Pulmonary artery endothelial cell (primary cell): ENCODE results near the gene FAM228B. TPM values are rescaled to one million over a fixed set of nuclear protein-coding genes. Genes with fewer than 3 reads are reported as not detected.
"Not testable (repeated sequence)": the region's sequence is repeated elsewhere in the genome, so short reads cannot be mapped to it uniquely, and the experiment has no call there.

ENCODE experiments used
- DNase-seq: peaks from one replicate; pipeline ENCODE4 v3.0.0-alpha.2; 2011; ENCODE audit warnings: low read depth, low spot score
- total RNA-seq: library from RNA; depleted of rRNA; stranded (reverse); fragments of >200 nt; gene quantifications from 2 replicates; pipeline ENCODE4 v1.2.3, GENCODE V29; 2014

FAM228B gene
- total RNA-seq, 1 donor from 2014 or later: 5.8 TPM

- DNase-seq: no peak
Measured at GRCh38 chr2:24102677-24103076, 20.6 kb upstream of the FAM228B start.

DNA sequence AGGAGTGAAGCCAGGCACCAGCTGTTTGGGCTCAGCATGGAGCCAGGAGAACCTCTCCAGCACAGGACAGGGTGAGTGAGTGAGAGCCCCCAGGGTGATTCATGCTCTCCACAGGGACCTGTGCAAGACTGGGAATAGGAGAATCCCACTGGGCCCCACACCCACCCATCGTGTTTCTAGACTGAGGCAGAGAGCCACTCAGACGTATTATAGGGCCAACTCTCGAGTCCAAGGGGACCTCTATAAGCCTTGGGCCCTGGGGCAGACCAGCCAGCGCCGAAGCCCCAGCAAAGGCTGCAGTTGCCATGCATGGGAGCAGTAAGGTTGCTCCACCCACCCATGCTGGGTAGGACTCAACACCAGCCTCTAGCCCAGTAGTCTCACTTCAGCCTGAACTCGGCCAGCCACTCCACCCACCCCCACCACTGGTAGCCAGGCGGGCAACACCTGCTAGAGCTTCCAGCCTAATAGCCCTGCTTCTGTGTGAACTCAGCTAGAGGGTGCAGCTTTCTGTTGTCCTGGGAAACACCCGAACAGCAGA lies 19.1 kb upstream of the FAM228B start:
- DNase-seq: no peak

DNA sequence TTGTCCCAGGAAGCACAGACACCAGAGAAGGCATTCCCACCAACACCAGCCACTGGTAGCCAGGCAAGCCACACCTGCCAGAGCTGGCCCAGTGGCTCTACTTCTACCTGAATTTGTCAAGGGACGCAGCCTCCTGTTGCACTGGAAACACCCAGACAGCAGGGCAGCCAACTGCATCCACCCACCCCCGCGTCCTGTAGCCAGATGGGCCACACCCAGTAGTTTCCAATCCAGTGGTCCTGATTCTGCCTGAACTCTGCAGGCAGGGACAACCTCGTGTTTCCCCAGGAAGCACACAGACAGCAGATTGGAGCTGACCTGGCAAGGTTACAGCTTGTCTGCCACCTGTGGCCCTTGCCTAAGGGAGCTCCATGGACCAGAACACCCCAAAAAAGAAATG lies 18.4 kb upstream of the FAM228B start:
- no peak for DNase-seq

GRCh38 chr2:24105816-24106215 lies 17.5 kb upstream of the FAM228B start:
- no peak for DNase-seq

DNA sequence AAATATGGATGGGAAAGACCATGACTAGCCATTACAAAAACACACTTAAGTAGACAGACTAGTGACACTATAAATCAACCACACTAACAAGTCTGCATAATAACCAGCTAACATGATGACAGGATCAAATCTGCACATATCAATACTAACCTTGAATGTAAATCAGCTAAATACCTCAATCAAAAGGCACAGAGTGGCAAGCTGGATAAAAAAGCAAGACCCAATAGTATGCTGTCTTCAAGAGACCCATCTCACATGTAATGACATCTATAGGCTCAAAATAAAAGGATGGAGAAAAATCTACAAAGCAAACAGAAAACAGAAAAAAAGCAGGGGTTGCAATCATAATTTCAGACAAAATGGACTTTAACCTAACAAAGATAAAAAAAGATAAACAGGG lies 16.5 kb upstream of the FAM228B start:
- no peak for DNase-seq

GRCh38 chr2:24107336-24107735 lies 15.9 kb upstream of the FAM228B start:
- no peak for DNase-seq

GRCh38 chr2:24109431-24109830 lies 13.8 kb upstream of the FAM228B start:
- not testable (repeated sequence) for DNase-seq

GRCh38 chr2:24110660-24111303 lies 12.5 kb upstream of the FAM228B start:
- DNase-seq: no peak

- no peak for DNase-seq
Measured at GRCh38 chr2:24111407-24111901, 11.8 kb upstream of the FAM228B start.

DNA sequence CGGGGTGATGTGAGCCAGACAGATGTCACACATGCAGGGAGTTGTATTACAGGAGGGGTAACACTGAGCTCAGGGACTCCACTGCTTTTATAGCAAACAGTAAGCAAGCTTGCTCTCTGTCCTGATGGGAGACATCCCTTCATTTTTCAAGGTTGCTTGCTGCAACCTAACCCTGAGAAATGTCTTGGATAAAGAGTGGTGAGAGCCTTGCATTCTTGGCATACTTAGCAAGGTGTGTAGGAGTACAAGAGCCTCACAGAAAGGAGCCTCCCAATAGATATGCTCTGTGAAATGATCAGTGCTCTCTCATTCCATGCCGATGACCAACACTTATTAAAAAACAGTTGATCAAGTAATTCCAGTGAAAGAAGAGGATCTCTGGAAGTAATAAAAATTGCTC lies 8.2 kb upstream of the FAM228B start:
- no peak for DNase-seq

DNA sequence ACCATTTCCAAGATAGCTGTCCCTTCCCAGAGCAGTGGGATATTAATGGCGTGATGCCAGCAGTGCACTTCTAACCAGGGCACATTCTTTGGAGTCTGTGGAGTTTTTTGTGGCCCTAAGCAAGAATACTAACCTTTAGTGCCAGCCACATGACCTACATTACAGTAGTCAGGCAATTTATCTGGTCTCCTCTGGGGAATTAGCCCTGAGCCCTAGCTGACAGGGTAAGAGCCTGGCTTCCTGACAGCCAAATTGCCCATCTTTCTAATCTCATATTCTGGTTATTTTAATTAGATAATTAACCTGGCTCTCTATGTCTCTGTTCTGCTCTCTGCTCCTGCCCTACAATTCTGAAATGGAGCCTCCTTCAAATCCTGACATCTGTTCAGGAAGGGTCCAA lies 5.4 kb upstream of the FAM228B start:
- DNase-seq: no peak

GRCh38 chr2:24121066-24121465 lies 2.2 kb upstream of the FAM228B start:
- DNase-seq: no peak

- no peak for DNase-seq
Measured at GRCh38 chr2:24121469-24121868, 1.8 kb upstream of the FAM228B start.

DNA sequence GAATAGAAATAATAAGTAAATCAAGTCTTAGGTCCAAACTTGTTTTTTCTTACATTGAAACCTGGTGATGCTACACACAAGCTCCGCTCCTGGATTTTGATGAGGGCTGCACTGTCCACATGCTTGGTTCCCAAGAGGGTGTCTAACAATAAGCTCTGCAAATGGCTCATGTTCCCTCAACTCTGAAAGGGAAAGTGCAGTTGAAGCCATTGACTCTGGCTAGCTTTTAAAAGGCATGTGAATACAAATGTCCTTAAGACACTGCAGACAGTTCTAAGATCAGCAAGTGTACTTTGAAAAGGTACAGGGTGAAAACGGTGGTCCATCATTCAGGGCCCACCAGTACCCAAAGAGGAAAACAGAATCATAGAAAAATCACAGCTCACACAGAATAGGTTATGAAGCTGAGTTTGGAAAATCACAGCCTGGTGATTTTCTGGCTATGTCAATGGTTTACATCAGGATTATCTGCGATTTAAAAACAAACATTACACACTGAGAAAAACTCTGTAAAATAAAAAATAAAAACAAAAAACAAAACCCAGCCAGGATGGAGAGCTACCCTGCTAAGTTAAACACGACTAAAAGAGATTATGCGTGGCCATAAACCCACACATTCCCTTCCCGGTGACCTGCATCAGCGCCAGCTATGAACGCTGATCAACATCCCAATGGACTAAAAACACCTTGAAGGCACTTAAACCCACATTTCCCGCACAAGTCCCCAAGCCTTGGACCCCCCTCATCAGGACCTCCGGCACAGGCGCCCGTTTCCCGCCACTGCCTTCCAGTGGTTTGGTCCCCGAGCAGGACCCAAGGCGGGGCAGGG lies 689 bp upstream of the FAM228B start:
- DNase-seq: no peak

GRCh38 chr2:24123922-24124580 lies 782 bp downstream of the FAM228B start:
- DNase-seq: no peak

GRCh38 chr2:24125956-24126355 lies 2.7 kb downstream of the FAM228B start:
- DNase-seq: no peak

- DNase-seq: no peak
Measured at GRCh38 chr2:24132543-24132942, 9.3 kb downstream of the FAM228B start.

DNA sequence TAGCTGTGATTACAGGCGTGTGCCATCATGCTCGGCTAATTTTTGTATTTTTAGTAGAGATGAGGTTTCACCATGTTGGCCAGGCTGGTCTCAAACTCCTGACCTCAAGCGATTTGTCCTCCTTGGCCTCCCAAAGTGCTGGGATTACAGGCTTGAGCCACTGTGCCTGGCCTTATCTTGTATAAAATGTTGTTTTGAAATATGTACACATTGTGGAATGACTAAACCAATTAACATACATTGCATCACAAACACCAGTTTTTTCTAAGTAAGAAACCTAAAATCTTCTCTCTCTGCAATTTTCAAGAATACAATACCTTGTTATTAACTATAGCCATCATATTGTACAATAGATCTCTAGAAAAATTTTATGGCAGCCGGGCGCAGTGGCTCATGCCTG lies 17.0 kb downstream of the FAM228B start:
- not testable (repeated sequence) for DNase-seq

GRCh38 chr2:24147364-24147763 lies 24.1 kb downstream of the FAM228B start:
- no peak for DNase-seq

DNA sequence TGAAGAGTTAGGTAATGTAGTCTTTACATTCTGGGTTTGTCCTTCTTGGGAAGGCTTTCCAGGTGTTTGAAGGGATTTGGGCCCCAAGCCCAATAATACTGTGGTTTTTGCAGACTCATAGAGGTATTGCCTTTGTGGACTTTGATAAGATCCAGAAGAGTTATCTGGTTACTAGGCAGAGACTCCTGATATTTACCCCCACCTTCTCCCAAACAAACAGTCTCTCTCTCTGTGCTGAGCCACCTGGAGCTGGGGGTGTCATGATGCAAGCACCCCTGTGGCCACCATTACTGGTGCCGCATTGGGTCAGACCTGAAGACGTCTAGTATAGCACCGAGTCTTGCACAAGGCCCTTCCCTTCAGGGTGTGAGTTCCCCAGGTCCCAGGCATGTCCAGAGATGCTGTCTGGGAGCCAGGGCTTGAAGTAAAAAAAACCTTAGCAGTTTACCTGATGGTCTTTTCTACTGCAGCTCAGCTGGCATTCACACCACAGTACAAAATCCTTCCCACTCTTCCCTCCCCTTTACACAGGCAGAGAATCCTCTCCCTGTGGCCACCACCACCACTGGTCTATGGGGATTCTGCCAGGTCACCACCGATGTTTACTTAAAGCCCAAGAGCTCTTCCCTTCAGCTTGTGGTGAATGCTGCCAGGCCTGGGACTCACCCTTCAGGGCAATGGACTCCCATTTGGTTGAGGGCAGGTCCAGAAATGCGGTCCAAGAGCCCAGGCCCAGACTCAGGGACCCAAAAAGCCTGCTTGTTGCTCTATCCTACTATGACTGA lies 29.3 kb downstream of the FAM228B start:
- DNase-seq: no peak

GRCh38 chr2:24153478-24153877 lies 30.2 kb downstream of the FAM228B start:
- DNase-seq: no peak
